Stimulated activated CD8-positive, alpha-beta memory T cell treated with anti-CD3 and anti-CD28 coated beads, Interleukin-15, amount 100 ng/mL, for 48 hours (primary cell): Measurements from ENCODE around the gene KIAA1191.

ENCODE experiments used
- DNase-seq, 2 donors: peaks; one replicate each; pipeline ENCODE4 v3.0.0-alpha.2; 2020; ENCODE audit warnings: low read depth in 2 of 2

KIAA1191 gene

GRCh38 chr5:176365351-176366231 lies 4.0 kb upstream of the KIAA1191 start, which contains the start of gene ARL10:
ARL10 (plus strand) TSS chr5:176365487; CDS start chr5:176365564, 77 bp downstream.
- DNase-seq = peak; percentile 52 to 57

DNA sequence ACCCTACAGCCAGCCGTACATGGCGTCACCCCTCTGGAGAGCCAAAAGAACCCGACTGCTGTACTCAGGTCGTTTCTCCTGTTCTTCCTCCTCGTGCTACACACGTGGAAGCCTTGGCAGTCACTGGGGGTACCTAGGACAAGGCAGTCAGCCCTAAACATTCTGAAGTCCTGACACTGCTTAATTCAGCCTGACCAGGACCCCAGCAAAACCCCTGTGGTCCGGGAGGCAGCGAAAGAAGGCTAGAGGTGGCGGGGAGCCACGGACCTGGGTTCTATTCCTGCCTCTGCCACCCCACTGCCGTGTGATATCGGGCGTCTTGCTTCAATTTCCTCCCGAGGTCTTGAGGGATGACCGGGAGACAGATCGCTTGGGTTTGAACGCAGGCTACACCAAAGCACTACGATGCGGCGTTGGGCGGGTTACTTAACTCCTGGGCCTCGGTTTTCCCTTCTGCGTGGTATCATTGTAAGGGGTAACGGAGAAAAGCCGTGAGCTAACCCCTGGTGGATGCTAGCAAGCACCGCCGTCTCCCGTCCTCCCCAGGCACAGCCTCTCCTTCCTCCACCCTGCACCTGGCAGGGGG lies 3.3 kb upstream of the KIAA1191 start:
- no peak for DNase-seq

GRCh38 chr5:176362233-176362490 lies 598 bp upstream of the KIAA1191 start:
- no peak for DNase-seq

DNA sequence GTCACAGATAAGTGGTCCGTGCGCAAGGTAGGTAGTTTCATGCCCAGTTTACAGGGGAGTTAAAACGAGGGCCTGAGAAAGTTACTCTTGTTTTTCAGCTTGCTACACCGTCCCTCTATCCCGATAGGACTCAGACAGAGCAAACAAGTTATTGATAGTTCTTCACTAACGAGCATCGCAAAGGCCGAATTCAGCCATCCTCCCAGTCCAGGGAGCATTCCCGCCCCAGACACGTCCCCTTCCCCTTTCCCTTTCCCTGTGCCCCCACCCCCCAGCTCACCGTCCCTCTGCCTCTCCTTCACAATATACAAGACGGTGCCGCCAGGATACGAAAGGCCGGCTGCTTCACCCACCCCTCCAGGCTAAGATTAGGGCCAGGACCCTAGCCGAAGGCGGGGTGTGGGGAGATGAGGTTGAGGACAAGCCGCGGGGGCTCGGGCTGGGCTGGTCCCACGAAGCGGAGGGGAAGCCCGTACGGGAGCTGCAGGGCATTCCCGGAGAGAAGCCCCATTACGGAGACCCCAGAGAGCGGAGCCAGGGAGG lies 599 bp downstream of the KIAA1191 start:
- no peak for DNase-seq

DNA sequence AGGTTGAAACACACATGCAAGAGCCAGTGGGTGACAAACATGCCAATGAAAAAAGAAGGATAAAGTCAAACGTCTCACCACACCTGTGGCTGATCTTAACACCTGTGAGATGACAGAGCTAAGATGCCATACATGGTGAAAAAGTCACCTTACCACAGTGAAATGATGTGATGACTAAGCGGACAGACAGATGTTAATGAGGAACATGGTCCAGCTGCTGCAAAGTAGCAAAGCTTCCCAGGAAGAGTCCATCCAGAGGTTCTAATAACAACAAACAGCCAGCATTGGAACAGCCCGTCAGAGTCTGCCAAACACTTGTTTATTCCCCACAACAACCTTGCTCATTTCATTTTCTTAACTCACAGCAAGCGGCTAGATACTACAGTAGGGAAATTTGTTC lies 1.9 kb downstream of the KIAA1191 start:
- DNase-seq = no peak

GRCh38 chr5:176356179-176356566 lies 5.4 kb downstream of the KIAA1191 start:
- DNase-seq = no peak

- DNase-seq = no peak
Observed at GRCh38 chr5:176355400-176356178, 6.0 kb downstream of the KIAA1191 start.

GRCh38 chr5:176353533-176353932 lies 8.0 kb downstream of the KIAA1191 start:
- no peak for DNase-seq

DNA sequence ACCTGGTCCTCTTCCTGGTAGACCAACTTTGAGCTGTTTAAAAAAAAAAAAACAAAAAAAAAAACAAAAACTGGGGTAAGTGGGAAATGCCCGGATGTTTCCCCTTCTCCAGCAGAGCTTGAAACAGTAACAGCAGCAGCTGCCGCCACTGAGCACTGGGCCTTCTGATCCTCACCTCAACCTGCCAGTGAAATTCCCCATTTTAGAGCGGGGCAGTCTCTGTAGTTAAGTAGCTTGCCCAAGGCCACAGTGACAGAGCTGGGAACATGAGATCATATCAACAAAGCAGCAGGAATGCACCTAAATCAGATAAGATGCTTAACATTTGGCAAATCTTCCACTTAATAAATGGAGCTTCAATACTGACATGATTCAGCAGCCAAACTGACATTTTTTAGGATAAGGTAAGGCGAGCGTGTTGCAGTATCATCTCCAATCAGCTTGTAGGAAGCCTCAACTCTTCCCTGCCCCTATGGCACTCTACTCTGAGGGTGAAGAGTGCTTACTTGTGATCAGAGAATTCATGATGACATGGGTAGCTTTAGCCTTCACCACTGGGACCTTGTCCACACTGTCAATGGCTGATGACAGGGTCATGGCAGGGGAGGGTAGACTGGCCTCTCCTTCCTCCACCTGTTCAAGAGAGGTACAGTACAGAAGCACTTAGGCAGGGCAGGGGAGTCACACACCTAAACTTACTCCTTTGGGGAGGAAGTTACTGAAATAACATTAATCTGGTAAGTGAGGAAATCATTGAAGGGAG lies 9.3 kb downstream of the KIAA1191 start:
- DNase-seq = no peak

DNA sequence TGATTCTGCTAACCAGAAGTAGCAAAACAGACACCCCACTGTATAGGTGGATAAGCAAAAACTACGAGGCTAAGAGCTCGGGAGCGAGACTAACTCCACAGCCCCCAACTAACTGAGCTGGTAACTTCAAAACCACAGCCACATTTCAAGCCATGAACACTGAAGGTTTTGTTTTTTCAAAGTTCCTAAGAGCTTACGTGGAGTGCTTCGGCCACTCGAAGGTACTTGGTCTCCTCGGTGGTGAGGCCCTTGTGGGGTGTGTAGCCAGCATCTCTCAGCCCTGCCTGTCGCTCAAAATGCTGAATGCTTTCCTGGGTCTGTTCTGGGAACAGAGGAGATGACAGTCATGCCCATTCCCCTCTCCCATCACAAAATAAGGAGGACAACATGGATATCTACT lies 11.1 kb downstream of the KIAA1191 start:
- DNase-seq = no peak

DNA sequence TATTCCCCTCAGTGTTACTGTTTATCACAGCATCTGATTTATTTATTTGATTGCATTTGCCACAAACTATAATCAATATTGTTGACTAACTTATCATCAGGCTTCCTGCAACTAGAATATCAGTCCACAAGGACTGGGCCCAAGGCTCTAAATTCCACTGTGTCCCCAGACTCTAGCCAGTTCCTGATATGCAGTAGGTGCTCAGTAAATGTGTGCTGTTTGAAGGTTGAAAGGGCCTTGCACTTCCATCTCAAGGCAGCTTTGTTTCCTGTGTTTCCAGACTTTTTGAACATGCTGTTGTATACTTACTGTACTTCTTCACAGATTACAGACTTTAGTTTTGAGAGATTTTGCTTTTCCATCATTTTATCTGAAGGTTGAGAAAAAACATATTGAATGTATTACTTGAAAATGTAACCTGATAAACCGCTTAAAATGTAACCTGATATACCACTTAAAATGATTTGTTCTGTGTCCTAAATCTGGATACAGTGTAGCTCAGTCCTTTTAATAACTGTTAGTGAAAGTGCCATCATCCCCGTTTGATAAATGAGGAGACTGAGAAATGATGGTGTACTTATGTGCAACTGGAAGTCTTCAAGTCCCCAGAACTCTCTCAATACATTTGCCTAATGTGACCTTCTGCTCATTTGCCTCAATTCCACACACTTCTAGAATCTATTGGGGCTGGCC lies 18.7 kb downstream of the KIAA1191 start:
- DNase-seq = no peak

DNA sequence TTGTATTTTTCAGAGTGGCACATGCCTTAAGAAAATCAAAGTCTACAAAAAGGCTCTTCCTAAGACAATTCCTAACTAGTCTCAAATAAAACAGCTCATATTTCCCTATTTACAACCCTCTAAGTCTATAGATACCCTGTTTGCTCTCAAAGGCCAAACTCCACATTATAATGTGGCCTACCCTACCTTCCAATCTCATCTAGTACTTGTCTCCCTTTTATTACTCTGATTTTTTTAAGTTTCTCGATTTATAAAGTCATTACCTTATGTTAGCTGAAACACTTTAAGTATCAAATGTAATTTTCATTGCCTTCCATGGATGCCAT lies 19.4 kb downstream of the KIAA1191 start:
- no peak for DNase-seq

DNA sequence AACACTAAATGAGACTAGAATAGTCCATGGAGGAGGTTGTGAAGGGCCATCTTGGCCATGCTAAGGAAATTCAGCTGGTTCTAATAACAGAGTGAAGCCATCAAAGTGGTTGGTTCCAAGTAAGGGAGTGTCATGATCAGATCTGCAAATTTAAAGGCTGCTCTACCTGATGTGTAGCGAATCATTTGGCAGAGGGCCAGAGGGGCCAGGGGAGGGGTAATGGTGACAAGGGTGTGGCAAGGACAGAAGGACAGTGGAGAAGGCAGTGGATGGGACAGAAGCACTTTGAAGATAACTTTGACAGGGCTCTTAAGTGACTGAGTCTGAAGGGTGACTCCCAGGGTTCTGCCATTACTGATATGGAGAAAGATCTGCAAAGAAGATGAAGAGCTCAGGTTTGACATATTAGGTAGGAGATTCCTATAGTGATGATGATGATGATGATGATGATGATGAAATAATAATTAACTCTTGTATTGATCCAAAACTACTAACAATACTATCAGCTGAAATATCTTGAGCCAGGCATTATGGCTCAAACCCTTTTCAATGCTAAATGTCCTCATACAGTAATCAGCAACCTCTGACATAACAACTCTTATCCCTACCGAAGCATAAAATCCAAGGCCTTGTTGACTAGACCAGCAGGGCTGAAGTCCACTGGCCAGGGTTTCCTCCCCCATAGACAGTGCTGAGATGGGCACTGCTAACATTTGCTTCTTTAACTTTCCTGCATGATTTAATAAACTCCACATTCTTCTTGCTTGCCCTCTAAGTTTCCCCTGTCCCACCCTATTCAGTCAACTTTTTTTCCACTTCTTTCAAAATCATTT lies 20.0 kb downstream of the KIAA1191 start:
- DNase-seq = no peak

- DNase-seq = no peak
Observed at GRCh38 chr5:176339304-176339703, 22.3 kb downstream of the KIAA1191 start.

DNA sequence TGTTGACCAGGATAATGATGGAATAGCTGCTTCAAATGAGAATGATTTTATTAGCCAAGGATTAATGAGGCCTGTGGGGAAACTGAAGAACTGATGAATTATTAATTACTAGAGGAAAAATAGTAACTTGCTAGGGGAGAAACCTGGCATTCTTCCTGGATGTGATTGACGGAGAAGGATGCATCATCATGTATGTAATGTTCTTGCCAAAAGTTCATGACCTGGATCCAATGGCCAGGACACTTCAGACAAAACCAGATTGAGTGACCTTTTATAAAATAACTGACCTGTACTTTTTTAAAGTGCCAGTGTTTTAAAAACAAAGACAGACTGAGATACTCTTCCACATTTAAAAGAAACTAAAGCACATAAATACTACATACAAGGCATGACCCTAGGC lies 23.7 kb downstream of the KIAA1191 start:
- DNase-seq = no peak

DNA sequence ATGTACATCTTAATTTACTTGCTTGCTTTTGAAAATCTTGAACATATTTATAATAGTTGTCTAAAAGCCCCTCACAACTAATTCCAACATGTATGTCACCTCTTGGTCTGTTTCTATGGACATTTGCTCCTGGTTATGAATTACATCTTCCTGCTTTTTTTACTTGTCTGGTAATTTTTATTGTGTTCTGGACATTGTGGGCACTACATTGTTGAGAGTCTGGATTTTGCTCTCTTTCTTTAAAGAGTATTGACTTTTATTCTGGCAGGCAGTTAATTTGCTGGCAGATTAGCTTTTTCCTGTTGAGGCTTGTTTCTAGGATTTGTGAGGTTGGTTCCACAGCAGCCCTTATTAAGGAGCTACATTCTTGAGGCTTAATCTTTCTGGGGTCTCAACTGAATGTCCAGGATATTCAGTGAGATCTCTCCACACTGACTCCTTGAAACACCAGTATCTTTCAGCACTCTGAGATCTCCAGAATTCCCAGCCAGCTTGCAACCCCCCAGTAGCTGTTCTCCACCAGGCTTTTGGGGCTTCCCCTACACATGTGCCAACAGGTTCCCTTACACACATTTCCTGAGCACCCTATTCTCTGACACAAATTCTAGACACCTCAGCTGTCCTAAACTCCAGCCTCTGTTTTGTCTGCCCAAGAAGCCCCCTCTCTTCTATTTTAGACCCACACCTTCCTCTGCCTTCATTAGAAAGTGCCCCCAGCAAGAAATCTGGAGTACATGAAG lies 27.4 kb downstream of the KIAA1191 start:
- DNase-seq = no peak

GRCh38 chr5:176320577-176320976 lies 41.0 kb downstream of the KIAA1191 start:
- no peak for DNase-seq

GRCh38 chr5:176319827-176320554 lies 41.6 kb downstream of the KIAA1191 start:
- no peak for DNase-seq
